ENCODE results near the gene NR1H2. TPM values are rescaled to one million over a fixed set of nuclear protein-coding genes. Genes with fewer than 3 reads are reported as not detected.

The NR1H2 gene
- total RNA-seq, 6 experiments from 2014 or later: 66.6 to 76.0 (median 70.1) TPM

- H3K36me3 Mint-ChIP-seq (ENCODE audit: low read depth): no peaks in the 10 kb centered on the region
- peak overlapping the region; percentile 95 for H3K4me3 Mint-ChIP-seq
- H3K9me3 Mint-ChIP-seq: no peaks in the 10 kb centered on the region
- DNase-seq: peak; percentile 67
- TF ChIP-seq CTCF (IDR thresholded peaks at IDR 0.05): peak; percentile 92
- peaks cover 7% of the 10 kb centered on the region for H3K27me3 Mint-ChIP-seq (ENCODE audit: insufficient read depth)
- H3K4me1 Mint-ChIP-seq (ENCODE audit: low read depth): peaks cover 16% of the 10 kb centered on the region
- peak overlapping the region; percentile 88 for H3K27ac Mint-ChIP-seq
These were observed 7.3 kb upstream of the NR1H2 start for GRCh38 chr19:50368649-50369570.

GRCh38 chr19:50371914-50372475, 4.3 kb upstream of the NR1H2 start:
- no peak overlapping the region for H3K4me3 Mint-ChIP-seq
- H3K4me1 Mint-ChIP-seq (ENCODE audit: low read depth): peaks cover 16% of the 10 kb centered on the region
- no peaks in the 10 kb centered on the region for H3K9me3 Mint-ChIP-seq
- no peak for DNase-seq
- no peaks in the 10 kb centered on the region for H3K36me3 Mint-ChIP-seq (ENCODE audit: low read depth)
- peaks cover 7% of the 10 kb centered on the region for H3K27me3 Mint-ChIP-seq (ENCODE audit: insufficient read depth)
- no peak overlapping the region for H3K27ac Mint-ChIP-seq
- no peak for TF ChIP-seq CTCF (IDR thresholded peaks at IDR 0.05)

GRCh38 chr19:50377051-50377461, 799 bp downstream of the NR1H2 start:
- no peak for DNase-seq
- Mint-ChIP-seq H3K4me1 (ENCODE audit: low read depth) (no peaks in the 10 kb centered on the region; the same call in 1 of the 2 replicates), H3K27ac (no peak overlapping the region), H3K36me3 (ENCODE audit: low read depth) (peaks cover 20% of the 10 kb centered on the region), H3K9me3 (no peaks in the 10 kb centered on the region), H3K4me3 (peak overlapping the region; percentile 99), H3K27me3 (ENCODE audit: insufficient read depth) (peaks cover 3% of the 10 kb centered on the region)
- TF ChIP-seq CTCF (IDR thresholded peaks at IDR 0.05): no peak

- Mint-ChIP-seq H3K27ac (no peak overlapping the region), H3K27me3 (ENCODE audit: insufficient read depth) (peaks cover 3% of the 10 kb centered on the region), H3K36me3 (ENCODE audit: low read depth) (peaks cover 20% of the 10 kb centered on the region), H3K4me3 (no peak overlapping the region), H3K4me1 (ENCODE audit: low read depth) (no peaks in the 10 kb centered on the region; the same call in 1 of the 2 replicates), H3K9me3 (no peaks in the 10 kb centered on the region)
- no peak for DNase-seq
- TF ChIP-seq CTCF (IDR thresholded peaks at IDR 0.05): no peak
These were observed 1.3 kb downstream of the NR1H2 start for GRCh38 chr19:50377517-50377916.

GRCh38 chr19:50378169-50378862, 2.1 kb downstream of the NR1H2 start:
- peaks cover 20% of the 10 kb centered on the region for H3K36me3 Mint-ChIP-seq (ENCODE audit: low read depth)
- no peak for DNase-seq
- no peak overlapping the region for H3K27ac Mint-ChIP-seq
- H3K4me3 Mint-ChIP-seq: no peak overlapping the region
- no peaks in the 10 kb centered on the region for H3K9me3 Mint-ChIP-seq
- H3K27me3 Mint-ChIP-seq (ENCODE audit: insufficient read depth): peaks cover 3% of the 10 kb centered on the region
- TF ChIP-seq CTCF (IDR thresholded peaks at IDR 0.05): no peak
- peaks cover 3% of the 10 kb centered on the region for H3K4me1 Mint-ChIP-seq (ENCODE audit: low read depth)

Data from HFFc6 (cell line).